Activated CD8-positive, alpha-beta memory T cell treated with anti-CD3 and anti-CD28 coated beads for 24 hours (primary cell): Measurements from ENCODE around the gene CSK.
"Not testable (repeated sequence)": the region's sequence is repeated elsewhere in the genome, so short reads cannot be mapped to it uniquely, and the experiment has no call there.

ENCODE experiments used
- DNase-seq: peaks from one replicate; pipeline ENCODE4 v3.0.0-alpha.2; 2020

The CSK gene

GRCh38 chr15:74781431-74782258, at the start of gene CSK:
TSS of gene CSK (plus strand) at chr15:74782080. CDS start at chr15:74798298, 16,218 bp downstream.
- peak; percentile 89 for DNase-seq

GRCh38 chr15:74732846-74733245, 49.0 kb upstream of the CSK start:
- no peak for DNase-seq

- DNase-seq: no peak
These were observed 48.6 kb upstream of the CSK start for GRCh38 chr15:74733269-74733668.

GRCh38 chr15:74735305-74735704, 46.6 kb upstream of the CSK start:
- no peak for DNase-seq

- not testable (repeated sequence) for DNase-seq
These were observed 43.6 kb upstream of the CSK start for GRCh38 chr15:74738239-74738638.

- DNase-seq: no peak
These were observed 39.5 kb upstream of the CSK start for GRCh38 chr15:74742422-74742821.

- DNase-seq: no peak
These were observed 35.5 kb upstream of the CSK start for GRCh38 chr15:74746389-74746788.

- DNase-seq: no peak
These were observed 33.4 kb upstream of the CSK start, which contains the start of gene CYP1A2 for GRCh38 chr15:74748322-74748946. TSS of gene CYP1A2 (plus strand) at chr15:74748845. CDS start at chr15:74749739, 894 bp downstream.

- DNase-seq: no peak
These were observed 32.0 kb upstream of the CSK start for GRCh38 chr15:74749832-74750231.

- no peak for DNase-seq
These were observed 31.1 kb upstream of the CSK start for GRCh38 chr15:74750751-74751150.

- no peak for DNase-seq
These were observed 29.9 kb upstream of the CSK start for GRCh38 chr15:74752011-74752410.

GRCh38 chr15:74752531-74752930, 29.3 kb upstream of the CSK start:
- no peak for DNase-seq

GRCh38 chr15:74754593-74755215, 27.2 kb upstream of the CSK start:
- no peak for DNase-seq

GRCh38 chr15:74758736-74759135, 23.1 kb upstream of the CSK start:
- no peak for DNase-seq

GRCh38 chr15:74762791-74763150, 19.1 kb upstream of the CSK start:
- DNase-seq: no peak

- no peak for DNase-seq
These were observed 18.5 kb upstream of the CSK start for GRCh38 chr15:74763416-74763815.

GRCh38 chr15:74767167-74768098, 14.4 kb upstream of the CSK start:
- no peak for DNase-seq

GRCh38 chr15:74768099-74768770, 13.6 kb upstream of the CSK start:
- DNase-seq: no peak

- DNase-seq: peak; percentile 82
These were observed 13.0 kb upstream of the CSK start for GRCh38 chr15:74768771-74769342.

- DNase-seq: no peak
These were observed 12.3 kb upstream of the CSK start for GRCh38 chr15:74769463-74770025.

- no peak for DNase-seq
These were observed 11.5 kb upstream of the CSK start for GRCh38 chr15:74770211-74770903.
